Breast epithelium (tissue), 4 donors: ENCODE measurements around the gene APLF. TPM values are rescaled to one million over a fixed set of nuclear protein-coding genes. Genes with fewer than 3 reads are reported as not detected.

Experiments
- DNase-seq, 2 donors: peaks; one replicate each; pipeline ENCODE4 v3.0.0-alpha.2; 2019; ENCODE audit warnings: low spot score in 2 of 2
- H3K27ac ChIP-seq, 2 donors: fragments of 200-600 bp; sonication (generic) in 1 of 2; one replicate each; pipeline ENCODE4 v1.5.1; 2016 to 2019; ENCODE audit warnings: mild to moderate bottlenecking in 1 of 2
- H3K27me3 ChIP-seq, 2 donors: fragments of 200-600 bp; sonication (generic) in 1 of 2; one replicate each; pipeline versions ENCODE4 v1.5.1 to v1.6.0; 2017 to 2019; ENCODE audit warnings: control low read depth in 1 of 2, mild to moderate bottlenecking in 1 of 2
- H3K36me3 ChIP-seq: fragments of 200-600 bp; one replicate; pipeline ENCODE4 v1.5.1; 2019
- H3K4me1 ChIP-seq, 2 donors: fragments of 200-600 bp; sonication (generic); one replicate each; pipeline ENCODE4 v1.5.1; 2016 to 2019; ENCODE audit warnings: control low read depth in 1 of 2
- H3K4me3 ChIP-seq, 3 donors: fragments of 200-600 bp; sonication (generic); 1 replicate in 2 of 3; 2 replicates in 1 of 3; pipeline ENCODE4 v1.5.1; 2016 to 2019; ENCODE audit warnings: mild to moderate bottlenecking in 3 of 3, moderate library complexity in 2 of 3
- H3K9me3 ChIP-seq, 2 donors: fragments of 200-600 bp; sonication (generic) in 1 of 2; one replicate each; pipeline ENCODE4 v1.5.1; 2016 to 2019; ENCODE audit warnings: control low read depth in 1 of 2
- CTCF ChIP-seq, 3 donors: fragments of 450-650 bp; IDR thresholded peaks; one replicate each; pipeline ENCODE4 v1.5.1; 2016 to 2017; ENCODE audit warnings: antibody characterized with exemption in 3 of 3, mild to moderate bottlenecking in 3 of 3, moderate library complexity in 3 of 3
- POLR2A ChIP-seq: fragments of 450-650 bp; IDR thresholded peaks from one replicate; pipeline ENCODE4 v1.6.1; 2016; ENCODE audit warnings: antibody characterized with exemption, mild to moderate bottlenecking, moderate library complexity
- POLR2AphosphoS5 ChIP-seq, 3 donors: sonication (generic); formaldehyde crosslinking; IDR thresholded peaks; one replicate each; pipeline ENCODE4 v1.6.1; 2017; ENCODE audit warnings: antibody characterized with exemption in 3 of 3
- intact Hi-C: fragments of 100-400 bp; cut with DNase I; formaldehyde crosslinking; loops from one replicate; pipeline ENCODE4 v1.15.1; 2023; ENCODE audit warnings: low total_unique reads
- total RNA-seq, 3 donors: library from RNA; depleted of rRNA; stranded (reverse); fragments of >200 nt; gene quantifications; one replicate each; pipeline ENCODE4 v1.1.0, GENCODE V29; 2016

The APLF gene
- total RNA-seq, 3 donors from 2014 or later: 8.5 to 14.5 (median 13.4) TPM

- Histone ChIP-seq H3K27me3 (no peaks in the 10 kb centered on the region), H3K36me3 (no peaks in the 10 kb centered on the region), H3K9me3 (peaks cover 0 to 46% of the 10 kb centered on the region in 2 donors), H3K4me3 (no peak overlapping the region), H3K4me1 (no peaks in the 10 kb centered on the region), H3K27ac (no peak overlapping the region)
- intact Hi-C loops: no loop called here
- DNase-seq: no peak
- TF ChIP-seq POLR2AphosphoS5 (IDR thresholded peaks at IDR 0.05) (no peak), CTCF (IDR thresholded peaks at IDR 0.05) (no peak), POLR2A (no peak)
These were observed 139.4 kb downstream of the APLF start for GRCh38 chr2:68606759-68607158.

- Histone ChIP-seq H3K36me3 (no peaks in the 10 kb centered on the region), H3K27me3 (no peaks in the 10 kb centered on the region), H3K9me3 (peaks cover 0 to 35% of the 10 kb centered on the region in 2 donors), H3K4me1 (no peaks in the 10 kb centered on the region), H3K27ac (no peak overlapping the region), H3K4me3 (no peak overlapping the region)
- intact Hi-C loops: no loop called here
- TF ChIP-seq POLR2AphosphoS5 (IDR thresholded peaks at IDR 0.05): no peak
- no peak for DNase-seq
These were observed 140.5 kb downstream of the APLF start for GRCh38 chr2:68607837-68608236.

GRCh38 chr2:68612765-68613519 is 145.6 kb downstream of the APLF start:
- Histone ChIP-seq H3K27me3 (no peaks in the 10 kb centered on the region), H3K4me3 (no peak overlapping the region), H3K27ac (no peak overlapping the region), H3K4me1 (no peaks in the 10 kb centered on the region), H3K9me3 (peaks cover 3 to 9% of the 10 kb centered on the region in 2 donors), H3K36me3 (no peaks in the 10 kb centered on the region)
- TF ChIP-seq CTCF (IDR thresholded peaks at IDR 0.05) (no peak), POLR2AphosphoS5 (IDR thresholded peaks at IDR 0.05) (no peak), POLR2A (no peak)
- intact Hi-C loops: no loop called here
- DNase-seq: no peak

- intact Hi-C loops: no loop called here
- H3K27me3 ChIP-seq: no peaks in the 10 kb centered on the region
- no peak overlapping the region for H3K4me3 ChIP-seq
- no peak for DNase-seq
- H3K27ac ChIP-seq: no peak overlapping the region
- TF ChIP-seq POLR2A: no peak
- no peak for TF ChIP-seq CTCF (IDR thresholded peaks at IDR 0.05)
- TF ChIP-seq POLR2AphosphoS5 (IDR thresholded peaks at IDR 0.05): no peak
- no peaks in the 10 kb centered on the region for H3K4me1 ChIP-seq
- H3K9me3 ChIP-seq: no peaks in the 10 kb centered on the region
- H3K36me3 ChIP-seq: no peaks in the 10 kb centered on the region
These were observed 153.4 kb downstream of the APLF start for GRCh38 chr2:68620772-68621171.

GRCh38 chr2:68623820-68624219 is 156.4 kb downstream of the APLF start:
- TF ChIP-seq POLR2AphosphoS5 (IDR thresholded peaks at IDR 0.05) (no peak), CTCF (IDR thresholded peaks at IDR 0.05) (no peak), POLR2A (no peak)
- no peak overlapping the region for H3K27ac ChIP-seq
- DNase-seq: no peak
- intact Hi-C loops: no loop called here
- no peaks in the 10 kb centered on the region for H3K9me3 ChIP-seq
- no peaks in the 10 kb centered on the region for H3K27me3 ChIP-seq
- H3K36me3 ChIP-seq: no peaks in the 10 kb centered on the region
- no peaks in the 10 kb centered on the region for H3K4me1 ChIP-seq
- no peak overlapping the region for H3K4me3 ChIP-seq
